ENCODE results near the gene LIN7C.

Gene LIN7C

GRCh38 chr11:27472398-27473016 is 34.1 kb downstream of the LIN7C start, which contains the start of gene LGR4:
Gene LGR4 (minus strand): TSS chr11:27472790. CDS start chr11:27472302, 488 bp downstream.
- peak within 1 kb of the TSS; percentile 65 for H3K4me3 ChIP-seq (ENCODE audit: low read depth, low read length)
- TF ChIP-seq CTCF (IDR thresholded peaks at IDR 0.05; ENCODE audit: insufficient read depth, low read depth, low read length, missing control alignments): no peak
- DNase-seq (ENCODE audit: low read depth): peak; percentile 79

- DNase-seq (ENCODE audit: low read depth): peak; percentile 14
- no peak for TF ChIP-seq CTCF (IDR thresholded peaks at IDR 0.05; ENCODE audit: insufficient read depth, low read depth, low read length, missing control alignments)
- H3K4me3 ChIP-seq (ENCODE audit: low read depth, low read length): peak overlapping the region; percentile 65
These were observed 34.8 kb downstream of the LIN7C start for GRCh38 chr11:27471589-27472397.

GRCh38 chr11:27470826-27471588 is 35.6 kb downstream of the LIN7C start:
- DNase-seq (ENCODE audit: low read depth): no peak
- no peak for TF ChIP-seq CTCF (IDR thresholded peaks at IDR 0.05; ENCODE audit: insufficient read depth, low read depth, low read length, missing control alignments)

GRCh38 chr11:27470166-27470565 is 36.4 kb downstream of the LIN7C start:
- no peak overlapping the region for H3K4me3 ChIP-seq (ENCODE audit: low read depth, low read length)
- no peak for TF ChIP-seq CTCF (IDR thresholded peaks at IDR 0.05; ENCODE audit: insufficient read depth, low read depth, low read length, missing control alignments)
- DNase-seq (ENCODE audit: low read depth): no peak

More at GRCh38 chr11:27470826-27471588, 35.6 kb downstream of the LIN7C start:
- peak overlapping the region; percentile 65 for H3K4me3 ChIP-seq (ENCODE audit: low read depth, low read length)

- DNase-seq (ENCODE audit: low read depth): no peak
These were observed 37.4 kb downstream of the LIN7C start for GRCh38 chr11:27468995-27469695.

More at GRCh38 chr11:27468995-27469695, 37.4 kb downstream of the LIN7C start:
- H3K4me3 ChIP-seq (ENCODE audit: low read depth, low read length): no peak overlapping the region
- no peak for TF ChIP-seq CTCF (IDR thresholded peaks at IDR 0.05; ENCODE audit: insufficient read depth, low read depth, low read length, missing control alignments)

All from GM12865 (cell line).